GM19351 (cell line): Measurements from ENCODE around the gene BLM.
"Not testable (repeated sequence)": the region's sequence is repeated elsewhere in the genome, so short reads cannot be mapped to it uniquely, and the experiment has no call there.

Source experiments
- ATAC-seq: cut with Tn5 transposase; IDR thresholded peaks from one replicate; pipeline ENCODE4 v1.9.1; 2021; ENCODE audit warnings: mild to moderate bottlenecking, moderate library complexity; ENCODE audit not compliant: unreplicated experiment

BLM gene

DNA sequence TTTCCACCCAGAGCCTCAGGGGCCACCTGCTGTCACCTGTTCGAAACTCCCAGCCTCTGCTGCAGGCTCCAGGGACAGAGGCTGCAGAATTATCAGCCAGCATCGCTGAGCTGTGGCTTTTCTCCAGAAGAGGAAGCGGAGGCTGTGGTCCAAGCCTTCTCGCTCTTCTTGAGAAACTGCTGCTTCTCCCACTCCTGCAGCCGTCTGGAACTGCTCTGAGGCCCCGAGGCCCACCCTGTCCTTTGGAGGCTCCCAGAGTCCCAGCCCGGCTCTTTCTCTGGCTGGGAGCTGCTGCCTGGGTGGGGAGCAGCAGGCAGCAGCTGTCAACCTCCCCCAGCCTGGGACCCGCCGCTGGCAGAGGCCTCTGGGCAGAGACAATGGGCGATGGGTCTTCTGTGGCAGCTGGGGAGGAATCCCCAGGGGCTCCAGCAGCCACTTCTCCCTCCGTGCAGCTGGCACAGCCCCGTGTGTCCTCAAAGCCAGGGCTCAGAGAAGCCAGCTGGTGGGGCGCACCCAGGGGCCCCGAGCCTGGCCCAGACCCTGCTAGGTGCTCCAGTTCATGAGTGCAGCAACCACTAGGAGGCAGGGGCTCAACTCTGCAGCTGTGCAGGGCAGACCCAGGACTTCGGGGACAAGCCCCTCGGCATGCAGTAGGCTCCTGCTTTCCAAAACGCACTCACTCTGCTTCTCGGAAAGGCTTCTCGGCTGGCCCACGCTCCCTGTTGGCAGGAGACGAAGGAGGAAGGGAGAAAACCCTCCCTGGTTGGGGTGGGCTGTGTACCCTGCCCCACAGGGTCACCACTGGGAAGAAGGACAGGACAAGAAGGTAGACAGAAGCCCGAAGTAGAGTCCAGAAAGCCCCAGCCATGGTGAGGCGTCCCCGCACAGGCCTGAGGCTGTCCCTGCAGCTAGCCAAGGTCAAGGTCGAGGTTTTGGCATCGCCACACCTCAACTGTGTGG, 101.4 kb downstream of the BLM start:
- ATAC-seq, result peak; percentile 46

DNA sequence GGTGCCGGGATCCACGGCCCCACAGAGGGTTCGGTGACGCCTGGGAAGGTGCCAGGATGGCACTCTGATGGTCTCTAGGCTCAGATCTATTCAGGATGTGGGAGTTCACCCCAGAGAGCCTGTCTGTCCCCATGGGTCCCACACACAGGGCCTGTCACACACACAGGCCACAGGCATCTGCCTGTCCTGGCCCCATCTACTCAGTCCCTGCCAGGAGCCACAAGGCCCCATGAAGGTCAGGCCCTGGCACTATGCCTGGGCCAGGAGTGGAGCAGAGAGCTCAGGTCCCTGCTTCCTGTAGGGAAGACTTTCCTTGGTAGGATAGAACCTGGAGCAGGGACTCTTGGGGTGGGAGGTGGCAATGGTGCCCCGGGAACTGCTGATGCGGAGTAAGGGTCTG, 102.2 kb downstream of the BLM start:
- no peak for ATAC-seq

GRCh38 chr15:90819850-90820249, 102.7 kb downstream of the BLM start:
- no peak for ATAC-seq

- no peak for ATAC-seq
Measured at GRCh38 chr15:90820481-90820880, 103.3 kb downstream of the BLM start.

DNA sequence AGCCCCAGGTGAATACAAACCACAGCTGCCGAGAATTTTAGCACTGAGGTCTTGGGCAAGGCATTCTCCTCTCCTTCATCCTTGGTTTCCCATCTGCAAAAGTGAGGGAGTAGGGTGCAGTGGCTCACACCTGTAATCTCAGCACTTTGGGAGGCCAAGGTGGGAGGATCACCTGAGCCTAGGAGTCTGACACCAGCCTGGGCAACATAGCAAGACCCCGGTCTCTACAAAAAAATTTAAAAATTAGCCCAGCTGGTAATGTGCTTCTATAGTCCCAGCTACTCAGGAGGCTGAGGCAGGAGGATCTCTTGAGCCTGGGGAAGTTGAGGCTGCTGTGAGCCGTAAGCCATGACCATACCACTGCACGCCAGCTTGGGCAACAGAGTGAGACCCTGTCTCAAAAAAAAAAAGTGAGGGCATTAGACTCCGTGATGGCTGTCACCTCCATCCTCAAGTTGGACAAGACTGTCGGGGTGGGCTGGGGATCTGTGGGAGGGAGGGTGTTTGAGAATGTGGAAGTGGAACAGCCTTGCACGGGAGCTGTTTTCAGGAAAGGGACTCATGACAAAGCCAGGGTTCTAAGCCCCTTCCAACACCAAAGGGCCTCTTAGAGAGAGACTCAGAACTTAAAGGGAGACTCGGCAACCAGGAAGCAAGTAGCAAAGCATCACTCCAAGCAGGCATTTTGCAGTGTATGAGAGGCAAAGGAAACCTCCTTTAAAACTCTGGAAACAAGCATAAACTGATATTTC, 105.2 kb downstream of the BLM start:
- no peak for ATAC-seq

DNA sequence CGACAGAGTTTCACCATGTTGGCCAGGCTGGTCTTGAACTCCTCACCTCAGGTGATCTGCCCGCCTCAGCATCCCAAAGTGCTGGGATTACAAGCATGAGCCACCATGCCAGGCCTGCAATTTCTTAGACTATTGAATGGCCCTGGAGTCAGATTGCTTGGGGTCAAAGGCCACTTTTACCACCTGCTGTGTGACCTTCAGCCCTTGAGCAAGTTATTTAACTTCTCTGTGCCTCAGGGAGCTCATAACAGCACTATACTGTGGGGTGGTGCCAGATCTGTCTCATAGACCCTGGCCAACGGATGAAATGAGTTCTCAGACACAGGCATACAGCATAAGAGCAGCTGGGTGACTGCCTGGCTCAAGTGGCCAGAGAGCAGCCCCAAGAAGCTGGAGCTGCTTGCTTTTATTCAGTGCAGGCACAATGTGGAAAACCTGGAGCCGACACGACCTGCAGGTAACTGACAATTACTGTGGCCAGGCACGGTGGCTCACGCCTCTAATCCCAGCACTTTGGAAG, 106.4 kb downstream of the BLM start:
- ATAC-seq, result no peak

DNA sequence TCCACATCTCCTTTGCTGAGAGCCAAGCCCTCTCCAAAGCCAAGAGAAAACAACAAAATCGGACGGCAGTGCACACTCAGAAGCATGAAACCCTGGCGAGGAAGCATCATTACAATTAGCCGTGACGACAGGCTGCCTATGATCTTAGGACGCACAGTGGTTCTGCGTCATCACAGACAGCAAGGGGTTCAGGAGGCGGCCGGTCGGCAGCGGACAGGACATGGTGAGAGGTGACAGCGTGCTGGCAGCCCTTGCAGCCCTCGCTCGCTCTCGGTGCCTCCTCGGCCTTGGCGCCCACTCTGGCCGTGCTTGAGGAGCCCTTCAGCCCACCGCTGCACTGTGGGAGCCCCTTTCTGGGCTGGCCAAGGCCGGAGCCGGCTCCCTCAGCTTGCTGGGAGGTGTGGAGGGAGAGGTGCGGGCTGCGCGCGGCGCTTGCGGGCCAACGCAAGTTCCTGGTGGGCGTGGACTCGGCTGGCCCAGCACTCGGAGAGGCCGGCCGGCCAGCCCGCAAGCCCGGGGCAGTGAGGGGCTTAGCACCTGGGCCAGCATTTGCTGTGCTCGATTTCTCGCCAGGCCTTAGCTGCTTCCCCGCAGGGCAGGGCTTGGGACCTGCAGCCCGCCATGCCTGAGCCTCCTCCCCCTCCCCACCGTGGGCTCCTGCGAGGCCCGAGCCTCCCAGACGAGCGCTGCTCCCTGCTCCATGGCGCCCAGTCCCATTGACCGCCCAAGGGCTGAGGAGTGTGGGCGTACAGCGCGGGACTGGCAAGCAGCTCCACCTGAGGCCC, 108.2 kb downstream of the BLM start:
- not testable (repeated sequence) for ATAC-seq

DNA sequence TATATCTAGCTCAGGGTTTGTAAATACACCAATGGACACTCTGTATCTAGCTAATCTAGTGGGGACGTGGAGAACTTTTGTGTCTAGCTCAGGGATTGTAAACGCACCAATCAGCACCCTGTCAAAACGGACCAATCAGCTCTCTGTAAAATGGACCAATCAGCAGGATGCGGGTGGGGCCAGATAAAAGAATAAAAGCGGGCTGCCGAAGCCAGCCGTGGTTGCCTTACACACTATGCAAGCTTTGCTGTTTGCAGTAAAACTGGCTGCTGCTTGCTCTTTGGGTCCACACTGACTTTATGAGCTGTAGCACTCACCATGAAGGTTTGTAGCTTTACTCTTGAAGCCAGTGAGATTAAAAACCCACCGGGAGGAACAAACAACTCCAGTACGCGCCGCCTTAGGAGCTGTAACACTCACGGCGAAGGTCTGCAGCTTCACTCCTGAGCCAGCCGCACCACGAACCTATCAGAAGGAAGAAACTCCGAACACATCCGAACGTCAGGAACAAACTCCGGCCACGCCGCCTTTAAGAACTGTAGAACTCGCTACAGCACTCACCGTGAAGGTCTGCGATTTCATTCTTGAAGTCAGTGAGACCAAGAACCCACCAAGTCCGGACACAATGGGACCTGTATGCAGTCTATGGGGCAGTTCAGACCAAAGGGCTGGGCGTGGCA, 109.2 kb downstream of the BLM start:
- ATAC-seq, result not testable (repeated sequence)

DNA sequence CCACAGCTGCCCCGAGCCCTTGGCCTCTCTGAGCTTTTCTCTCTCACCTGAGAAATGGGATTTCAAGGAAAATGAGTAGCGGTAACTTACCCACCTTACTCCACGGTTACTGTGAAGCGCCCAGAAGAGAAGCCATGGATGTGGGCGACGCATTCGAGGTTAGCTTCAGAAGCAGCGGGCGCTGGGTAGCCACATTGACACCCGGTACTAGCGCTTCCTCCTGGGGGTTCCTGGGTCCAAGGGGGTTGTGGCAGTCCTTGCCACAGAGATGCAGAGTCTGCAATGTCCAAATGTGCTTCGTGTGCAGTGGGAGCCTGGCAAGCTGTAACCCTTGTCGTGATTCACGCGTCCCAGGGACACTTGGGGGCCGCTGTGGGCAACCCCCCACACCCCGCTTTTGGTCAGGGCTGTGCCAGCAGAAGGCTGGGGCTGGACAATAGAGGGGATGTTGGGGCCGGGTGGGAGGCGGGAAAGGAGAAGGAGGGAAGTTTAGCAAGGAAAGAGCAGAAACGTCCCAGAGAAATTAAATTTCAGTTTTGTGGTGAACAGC, 109.8 kb downstream of the BLM start:
- ATAC-seq, result no peak

DNA sequence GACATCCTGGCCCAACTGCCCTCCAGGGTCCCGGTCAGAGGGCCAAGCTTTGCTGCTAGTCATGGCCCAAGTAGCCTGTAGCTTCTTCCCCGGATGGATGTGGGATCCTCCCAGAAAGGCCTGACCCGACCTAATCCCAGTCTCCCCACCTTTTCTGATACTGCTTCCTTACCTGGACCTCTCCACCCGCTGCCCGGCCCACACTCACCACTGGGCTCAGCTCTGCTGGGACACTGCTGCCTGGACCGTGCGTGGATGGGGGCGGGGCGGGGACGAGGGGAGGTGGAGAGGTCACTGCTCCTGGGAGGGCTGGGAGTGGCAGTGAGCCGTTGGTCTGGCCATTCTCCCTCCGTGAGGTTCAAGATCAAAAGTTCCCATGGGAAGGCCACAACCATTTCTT, 111.0 kb downstream of the BLM start:
- ATAC-seq, result no peak

DNA sequence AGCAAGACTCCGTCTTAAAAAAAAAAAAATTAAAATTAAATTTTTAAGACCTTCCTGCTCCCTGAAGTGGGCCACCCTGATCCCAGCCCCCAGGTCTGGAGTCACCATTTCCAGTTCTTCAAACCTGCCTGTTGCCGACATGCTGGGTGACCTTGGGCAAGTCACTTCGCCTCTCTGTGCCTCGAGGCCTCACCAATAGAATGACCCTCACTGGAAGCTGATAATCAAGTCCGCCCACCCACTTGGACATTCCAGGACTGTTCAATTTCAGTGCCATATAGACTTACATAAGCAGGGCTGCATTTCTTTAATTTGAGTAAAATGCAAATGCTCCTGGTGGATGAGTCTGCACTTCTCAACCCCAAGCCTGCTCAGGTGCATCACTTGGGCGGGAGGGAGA, 112.0 kb downstream of the BLM start:
- ATAC-seq, result no peak

- no peak for ATAC-seq
Measured at GRCh38 chr15:90829942-90830440, 112.8 kb downstream of the BLM start.

- ATAC-seq, result no peak
Measured at GRCh38 chr15:90834626-90835025, 117.5 kb downstream of the BLM start.

DNA sequence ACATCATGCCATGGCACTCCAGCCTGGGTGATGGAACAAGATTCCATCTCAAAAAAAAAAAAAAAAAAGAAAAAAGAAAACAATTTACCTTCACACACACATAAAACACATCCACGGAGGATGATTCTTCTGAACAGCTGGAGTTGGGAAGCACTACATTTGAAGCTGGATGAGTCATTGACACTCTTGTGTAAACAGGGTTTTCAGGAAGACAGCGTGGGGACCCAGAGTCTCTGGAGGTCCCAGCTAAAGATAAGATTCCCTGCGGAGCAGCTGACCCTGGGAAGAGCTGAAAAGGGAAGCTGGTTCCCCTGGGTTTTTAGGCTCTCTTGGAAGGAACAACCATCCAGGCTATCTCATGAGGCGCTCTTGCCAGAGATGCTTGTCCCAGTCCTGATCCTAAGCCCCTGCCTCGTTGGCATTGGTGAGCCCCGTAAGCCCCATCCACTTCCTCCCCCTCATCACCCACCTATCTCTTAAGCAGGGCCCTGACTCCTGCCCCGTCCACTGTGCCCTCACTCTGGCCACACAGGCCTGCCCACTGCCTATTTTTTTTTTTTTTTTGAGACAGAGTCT, 119.2 kb downstream of the BLM start:
- no peak for ATAC-seq

GRCh38 chr15:90837094-90837493, 119.9 kb downstream of the BLM start:
- no peak for ATAC-seq

DNA sequence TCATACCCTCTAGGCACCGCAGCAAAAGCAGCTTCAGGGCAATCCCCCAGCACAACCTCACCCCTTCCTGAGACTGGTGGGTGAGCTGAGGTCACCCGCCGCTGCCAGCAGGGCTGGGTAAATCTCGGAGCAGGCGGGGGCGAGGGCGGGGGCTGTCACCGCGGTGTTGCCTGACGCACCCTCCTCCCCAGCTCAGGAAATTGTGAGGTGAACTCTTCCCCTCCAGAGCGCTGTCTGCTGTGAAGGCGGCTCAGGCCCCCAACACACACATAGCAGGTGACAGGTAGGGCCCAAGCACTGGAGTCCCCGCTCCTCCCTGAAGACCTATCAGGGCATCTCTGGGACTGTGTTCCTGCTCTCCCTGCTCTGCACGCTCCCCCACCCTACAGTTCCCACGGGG, 121.0 kb downstream of the BLM start:
- no peak for ATAC-seq

DNA sequence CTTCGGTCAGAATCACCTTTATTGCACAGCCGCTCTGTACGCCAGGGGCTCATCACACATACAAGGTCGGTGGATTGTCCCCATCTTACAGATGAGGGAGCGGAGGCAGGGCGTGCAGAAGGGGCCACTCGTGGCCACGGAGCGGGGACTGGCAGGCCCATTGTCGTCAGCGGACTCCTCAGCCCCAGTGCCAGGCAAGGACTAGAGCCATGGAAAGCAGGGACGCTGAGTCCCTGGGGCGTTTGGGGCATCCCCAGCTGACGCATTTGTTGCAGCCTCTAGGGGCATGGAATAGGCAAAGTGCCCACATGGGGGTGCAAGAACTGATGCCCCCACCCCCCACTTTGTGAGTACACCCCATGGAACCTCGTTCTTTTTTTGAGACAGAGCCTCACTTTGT, 121.4 kb downstream of the BLM start:
- no peak for ATAC-seq

- peak; percentile 93 for ATAC-seq
Measured at GRCh38 chr15:90839187-90840071, 122.3 kb downstream of the BLM start.
